ENCODE results near the gene LRRFIP2.

GRCh38 chr3:37154668-37155314 lies 19.6 kb downstream of the LRRFIP2 start:
- TF ChIP-seq, protein P1, sequence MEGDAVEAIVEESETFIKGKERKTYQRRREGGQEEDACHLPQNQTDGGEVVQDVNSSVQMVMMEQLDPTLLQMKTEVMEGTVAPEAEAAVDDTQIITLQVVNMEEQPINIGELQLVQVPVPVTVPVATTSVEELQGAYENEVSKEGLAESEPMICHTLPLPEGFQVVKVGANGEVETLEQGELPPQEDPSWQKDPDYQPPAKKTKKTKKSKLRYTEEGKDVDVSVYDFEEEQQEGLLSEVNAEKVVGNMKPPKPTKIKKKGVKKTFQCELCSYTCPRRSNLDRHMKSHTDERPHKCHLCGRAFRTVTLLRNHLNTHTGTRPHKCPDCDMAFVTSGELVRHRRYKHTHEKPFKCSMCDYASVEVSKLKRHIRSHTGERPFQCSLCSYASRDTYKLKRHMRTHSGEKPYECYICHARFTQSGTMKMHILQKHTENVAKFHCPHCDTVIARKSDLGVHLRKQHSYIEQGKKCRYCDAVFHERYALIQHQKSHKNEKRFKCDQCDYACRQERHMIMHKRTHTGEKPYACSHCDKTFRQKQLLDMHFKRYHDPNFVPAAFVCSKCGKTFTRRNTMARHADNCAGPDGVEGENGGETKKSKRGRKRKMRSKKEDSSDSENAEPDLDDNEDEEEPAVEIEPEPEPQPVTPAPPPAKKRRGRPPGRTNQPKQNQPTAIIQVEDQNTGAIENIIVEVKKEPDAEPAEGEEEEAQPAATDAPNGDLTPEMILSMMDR (IDR thresholded peaks at IDR 0.05; ENCODE audit: insufficient read depth, low read depth, low read length), result no peak
- no peak for TF ChIP-seq EZH2 (IDR thresholded peaks at IDR 0.05; ENCODE audit: insufficient read depth, low read length)
